Endodermal cell (in vitro differentiated cells): ENCODE measurements around the gene COQ8B. TPM values are rescaled to one million over a fixed set of nuclear protein-coding genes. Genes with fewer than 3 reads are reported as not detected.
"Not testable (repeated sequence)": the region's sequence is repeated elsewhere in the genome, so short reads cannot be mapped to it uniquely, and the experiment has no call there.

ENCODE experiments used
- DNase-seq: peaks from one replicate; pipeline ENCODE4 v3.0.0-alpha.2; 2017
- H3K27ac ChIP-seq: 2 replicates; pipeline ENCODE4 v1.5.1; 2013; ENCODE audit warnings: mild to moderate bottlenecking, low read depth, low read length, moderate library complexity
- H3K27me3 ChIP-seq: 2 replicates; pipeline ENCODE4 v1.6.1; 2013; ENCODE audit warnings: mild to moderate bottlenecking, low read length, moderate library complexity; ENCODE audit not compliant: insufficient read depth, control insufficient read depth, poor library complexity, severe bottlenecking
- H3K36me3 ChIP-seq: 2 replicates; pipeline ENCODE4 v1.7.0; 2013; ENCODE audit warnings: mild to moderate bottlenecking, low read length, moderate library complexity; ENCODE audit not compliant: control insufficient read depth, insufficient read depth
- H3K4me1 ChIP-seq: one replicate; pipeline ENCODE4 v1.7.0; 2013; ENCODE audit warnings: low read length; ENCODE audit not compliant: control insufficient read depth, insufficient read depth
- H3K4me3 ChIP-seq: 2 replicates; pipeline ENCODE4 v1.5.1; 2013; ENCODE audit warnings: mild to moderate bottlenecking, low read length, moderate library complexity
- H3K9ac ChIP-seq: 2 replicates; pipeline ENCODE4 v1.6.1; 2013; ENCODE audit warnings: mild to moderate bottlenecking, low read length, moderate library complexity; ENCODE audit not compliant: poor library complexity, severe bottlenecking; ENCODE audit errors: extremely low read depth
- H3K9me3 ChIP-seq: 2 replicates; pipeline ENCODE4 v1.6.1; 2013; ENCODE audit warnings: mild to moderate bottlenecking, low read length, moderate library complexity; ENCODE audit not compliant: control insufficient read depth
- H3K27ac Mint-ChIP-seq: 2 replicates; pipeline ENCODE4 v1.8.0; 2020; ENCODE audit warnings: mixed read lengths
- H3K27me3 Mint-ChIP-seq: 2 replicates; pipeline ENCODE4 v1.8.0; 2021; ENCODE audit warnings: mild to moderate bottlenecking, mixed read lengths; ENCODE audit not compliant: insufficient read depth
- H3K36me3 Mint-ChIP-seq: 2 replicates; pipeline ENCODE4 v1.8.0; 2020; ENCODE audit warnings: low read depth, mixed read lengths
- H3K4me1 Mint-ChIP-seq: 2 replicates; pipeline ENCODE4 v1.8.0; 2020; ENCODE audit warnings: mixed read lengths
- H3K4me3 Mint-ChIP-seq: 2 replicates; pipeline ENCODE4 v1.8.0; 2020; ENCODE audit warnings: mild to moderate bottlenecking, moderate library complexity, mixed read lengths
- H3K9me3 Mint-ChIP-seq: 2 replicates; pipeline ENCODE4 v1.8.0; 2020; ENCODE audit warnings: mild to moderate bottlenecking, mixed read lengths
- WGBS, 2 experiments: methylation state at CpG; one replicate each; pipeline versions ENCODE4 v1.1.5 to v1.1.7; 2013; ENCODE audit warnings: missing lambda C conversion rate in 2 of 2, mixed read lengths in 1 of 2; ENCODE audit not compliant: insufficient coverage in 1 of 2, insufficient read length in 1 of 2; 5-methylcytosine and 5-hydroxymethylcytosine counted together
- total RNA-seq, 2 donors: library from RNA; stranded (reverse); fragmentation: NEBNext Ultra II Directional in 1 of 2; extraction: Animal tissue kit (Norgen Biotek cat#: 25700) in 1 of 2; gene quantifications; 2 replicates in 1 of 2; 3 replicates in 1 of 2; pipeline ENCODE4 v1.2.1, GENCODE V29; 2021
- TF ChIP-seq, protein P1 (sequence below): fragments of 200-600 bp; sonication (generic); conservative IDR thresholded peaks from 2 replicates; pipeline ENCODE4 v1.5.0; 2021; ENCODE audit warnings: antibody characterized with exemption, mild to moderate bottlenecking

Gene COQ8B
- total RNA-seq, 2 donors from 2014 or later = 45.6 to 49.8 TPM

DNA sequence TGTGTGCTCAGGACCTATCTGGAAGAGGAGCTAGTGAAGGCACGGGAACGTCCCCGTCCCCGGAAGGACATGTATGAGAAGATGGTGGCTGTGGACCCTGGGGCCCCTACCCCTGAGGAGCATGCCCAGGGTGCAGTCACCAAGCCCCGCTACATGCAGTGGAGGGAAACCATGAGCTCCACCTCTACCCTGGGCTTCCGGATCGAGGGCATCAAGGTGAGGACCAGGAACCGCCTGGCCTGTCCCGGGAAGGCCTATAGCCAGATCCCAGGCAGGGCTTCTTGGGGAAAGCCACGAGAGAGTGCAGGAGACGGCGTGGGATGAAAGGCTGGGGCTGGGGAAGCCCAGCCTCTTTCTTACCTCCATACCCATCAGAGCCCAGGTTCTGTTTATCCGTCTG, 16.5 kb upstream of the COQ8B start:
- Mint-ChIP-seq H3K4me1 (no peaks in the 10 kb centered on the region), H3K27me3 (no peaks in the 10 kb centered on the region), H3K4me3 (no peak overlapping the region), H3K27ac (no peak overlapping the region), H3K9me3 (no peaks in the 10 kb centered on the region), H3K36me3 (peaks cover 69% of the 10 kb centered on the region)
- TF ChIP-seq, protein P1, sequence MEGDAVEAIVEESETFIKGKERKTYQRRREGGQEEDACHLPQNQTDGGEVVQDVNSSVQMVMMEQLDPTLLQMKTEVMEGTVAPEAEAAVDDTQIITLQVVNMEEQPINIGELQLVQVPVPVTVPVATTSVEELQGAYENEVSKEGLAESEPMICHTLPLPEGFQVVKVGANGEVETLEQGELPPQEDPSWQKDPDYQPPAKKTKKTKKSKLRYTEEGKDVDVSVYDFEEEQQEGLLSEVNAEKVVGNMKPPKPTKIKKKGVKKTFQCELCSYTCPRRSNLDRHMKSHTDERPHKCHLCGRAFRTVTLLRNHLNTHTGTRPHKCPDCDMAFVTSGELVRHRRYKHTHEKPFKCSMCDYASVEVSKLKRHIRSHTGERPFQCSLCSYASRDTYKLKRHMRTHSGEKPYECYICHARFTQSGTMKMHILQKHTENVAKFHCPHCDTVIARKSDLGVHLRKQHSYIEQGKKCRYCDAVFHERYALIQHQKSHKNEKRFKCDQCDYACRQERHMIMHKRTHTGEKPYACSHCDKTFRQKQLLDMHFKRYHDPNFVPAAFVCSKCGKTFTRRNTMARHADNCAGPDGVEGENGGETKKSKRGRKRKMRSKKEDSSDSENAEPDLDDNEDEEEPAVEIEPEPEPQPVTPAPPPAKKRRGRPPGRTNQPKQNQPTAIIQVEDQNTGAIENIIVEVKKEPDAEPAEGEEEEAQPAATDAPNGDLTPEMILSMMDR = no peak
- no peaks in the 10 kb centered on the region for H3K27me3 ChIP-seq
- H3K4me1 ChIP-seq = no peaks in the 10 kb centered on the region
- DNase-seq = no peak
- 92 to 97% methylated on average over 7 to 13 of the region's 13 CpGs for WGBS, 2 experiments
- H3K36me3 ChIP-seq = peaks cover 68% of the 10 kb centered on the region
- no peaks in the 10 kb centered on the region for H3K9me3 ChIP-seq
- no peak overlapping the region for H3K27ac ChIP-seq
- no peak overlapping the region for H3K9ac ChIP-seq
- no peak overlapping the region for H3K4me3 ChIP-seq

DNA sequence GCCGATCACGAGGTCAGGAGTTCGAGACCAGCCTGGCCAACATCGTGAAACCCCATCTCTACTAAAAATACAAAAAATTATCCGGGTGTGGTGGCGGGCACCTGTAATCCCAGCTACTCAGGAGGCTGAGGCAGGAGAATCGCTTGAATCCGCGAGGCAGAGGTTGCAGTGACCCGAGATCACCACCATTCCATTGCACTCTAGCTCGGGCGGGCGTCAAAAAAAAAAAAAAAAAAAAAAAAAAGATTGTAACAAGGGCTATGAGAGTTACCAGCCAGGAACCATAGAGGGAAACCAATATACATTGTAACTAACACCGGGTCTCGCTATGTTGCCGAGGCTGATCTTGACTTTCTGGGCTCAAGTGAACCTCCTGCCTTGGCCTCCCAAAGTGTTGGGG, 15.6 kb upstream of the COQ8B start:
- not testable (repeated sequence) for DNase-seq, H3K27ac Mint-ChIP-seq
- H3K36me3 Mint-ChIP-seq = peaks cover 71% of the 10 kb centered on the region

DNA sequence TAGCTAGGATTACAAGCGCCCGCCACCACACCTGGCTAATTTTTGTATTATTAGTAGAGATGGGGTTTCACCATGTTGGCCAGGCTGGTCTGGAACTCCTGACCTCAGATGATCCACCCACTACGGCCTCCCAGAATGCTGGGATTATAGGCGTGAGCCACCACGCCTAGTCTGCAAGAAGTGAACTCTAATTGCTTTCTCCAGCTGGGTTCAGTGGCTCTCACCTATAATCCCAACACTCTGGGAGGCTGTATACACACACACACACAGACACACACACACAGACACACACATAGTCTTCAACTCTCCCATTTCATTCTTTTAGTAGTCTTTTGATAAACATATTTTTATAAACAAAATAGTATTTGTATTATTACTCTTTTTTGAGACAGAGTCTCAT, 13.4 kb upstream of the COQ8B start:
- H3K9ac ChIP-seq, H3K9me3 ChIP-seq, DNase-seq, H3K27ac Mint-ChIP-seq, H3K4me1 ChIP-seq, H3K4me3 ChIP-seq, H3K27me3 ChIP-seq, H3K27me3 Mint-ChIP-seq, H3K4me1 Mint-ChIP-seq, H3K4me3 Mint-ChIP-seq, H3K27ac ChIP-seq, H3K9me3 Mint-ChIP-seq: not testable (repeated sequence)
- H3K36me3 ChIP-seq = peaks cover 68% of the 10 kb centered on the region
- 71 to 95% methylated on average over 3 to 5 of the region's 5 CpGs for WGBS, 2 experiments
- H3K36me3 Mint-ChIP-seq = peaks cover 71% of the 10 kb centered on the region

More for the DNA sequence above, 15.6 kb upstream of the COQ8B start:
- H3K4me1 Mint-ChIP-seq, H3K27me3 ChIP-seq, H3K4me3 Mint-ChIP-seq, H3K9me3 Mint-ChIP-seq, H3K9me3 ChIP-seq, H3K9ac ChIP-seq, H3K27ac ChIP-seq, H3K4me3 ChIP-seq, H3K27me3 Mint-ChIP-seq, H3K4me1 ChIP-seq: not testable (repeated sequence)
- H3K36me3 ChIP-seq = peaks cover 70% of the 10 kb centered on the region
- 93 to 94% methylated on average over 4 to 16 of the region's 16 CpGs for WGBS, 2 experiments

DNA sequence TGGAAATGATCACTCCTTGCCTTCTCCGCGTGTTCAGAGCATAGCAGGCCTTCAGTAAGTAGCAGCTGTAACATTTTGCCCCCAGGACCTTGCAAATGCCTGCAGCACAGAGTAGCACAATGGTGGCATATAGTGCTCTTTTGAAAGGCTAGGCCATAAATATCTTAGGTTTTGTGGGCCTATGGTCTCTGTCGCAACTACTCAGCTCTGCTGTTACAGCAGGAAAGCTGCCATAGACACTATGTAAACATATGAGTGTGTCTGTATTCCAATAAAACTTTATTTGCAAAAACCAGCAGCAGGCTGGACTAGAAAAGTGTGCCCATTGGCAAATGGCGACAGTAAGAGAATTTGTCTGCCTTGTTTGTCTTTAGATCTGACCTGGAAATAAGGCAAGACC, 9.6 kb upstream of the COQ8B start:
- H3K27ac ChIP-seq = no peak overlapping the region
- Mint-ChIP-seq H3K27me3 (no peaks in the 10 kb centered on the region), H3K4me3 (no peak overlapping the region), H3K36me3 (peaks cover 65% of the 10 kb centered on the region), H3K27ac (no peak overlapping the region), H3K9me3 (no peaks in the 10 kb centered on the region), H3K4me1 (no peaks in the 10 kb centered on the region)
- WGBS, 2 experiments = 93 to 97% methylated on average over 4 of the region's 4 CpGs
- no peaks in the 10 kb centered on the region for H3K27me3 ChIP-seq
- TF ChIP-seq, protein P1 = no peak
- no peaks in the 10 kb centered on the region for H3K9me3 ChIP-seq
- no peaks in the 10 kb centered on the region for H3K4me1 ChIP-seq
- no peak for DNase-seq
- H3K4me3 ChIP-seq = no peak overlapping the region
- peaks cover 62% of the 10 kb centered on the region for H3K36me3 ChIP-seq
- H3K9ac ChIP-seq = no peak overlapping the region
